PC-3 (cell line): ENCODE results near the gene CCNDBP1. TPM values are rescaled to one million over a fixed set of nuclear protein-coding genes. Genes with fewer than 3 reads are reported as not detected.

Experiments used
- ATAC-seq: fragments of 200-7000 bp; cut with Tn5 transposase; 2 replicates; pipeline ENCODE4 v1.9.1; 2020; ENCODE audit warnings: mild to moderate bottlenecking, moderate library complexity
- BruUV-seq: library from RNA; stranded (reverse); fragments of 400-500 nt; replicated peaks from 2 replicates; lab custom pipeline; 2021; lab: Mats Ljungman, UMichigan
- CTCF ChIA-PET: fragments of 300-600 bp; sonication (Branson Sonifier 250); formaldehyde crosslinking; loops from one replicate; lab custom pipeline; 2022; ENCODE audit warnings: antibody characterized with exemption; lab: Charles Lee
- POLR2A ChIA-PET: fragments of 300-600 bp; sonication (Branson Sonifier 250); formaldehyde crosslinking; loops from one replicate; lab custom pipeline; 2022; ENCODE audit warnings: antibody characterized with exemption; ENCODE audit not compliant: unreplicated experiment; lab: Charles Lee
- DNase-seq: peaks from one replicate; pipeline ENCODE4 v3.0.0-alpha.2; 2015
- H2AFZ ChIP-seq: fragments of 300-600 bp; sonication (generic); 2 replicates; pipeline ENCODE4 v1.6.0; 2016; ENCODE audit warnings: antibody characterized with exemption, low read length
- H3F3A ChIP-seq: fragments of 300-600 bp; sonication (generic); one replicate; pipeline ENCODE4 v1.6.0; 2017; ENCODE audit warnings: antibody characterized with exemption, low read length, control low read depth, mild to moderate bottlenecking; ENCODE audit not compliant: unreplicated experiment
- H3K27ac ChIP-seq: fragments of 300-600 bp; sonication (generic); 2 replicates; pipeline ENCODE4 v1.5.1; 2016; ENCODE audit warnings: mild to moderate bottlenecking, low read length
- H3K27me3 ChIP-seq: fragments of 300-600 bp; sonication (generic); 2 replicates; pipeline ENCODE4 v1.6.1; 2016; ENCODE audit warnings: low read length, mixed read lengths
- H3K36me3 ChIP-seq: fragments of 300-600 bp; sonication (generic); 2 replicates; pipeline ENCODE4 v1.6.1; 2016; ENCODE audit warnings: low read depth, mixed run types, low read length, mixed read lengths
- H3K4me1 ChIP-seq: fragments of 300-600 bp; sonication (generic); 2 replicates; pipeline ENCODE4 v1.5.1; 2016; ENCODE audit warnings: low read length; ENCODE audit not compliant: insufficient read depth
- H3K4me2 ChIP-seq: fragments of 300-600 bp; sonication (generic); 2 replicates; pipeline ENCODE4 v1.6.0; 2016; ENCODE audit warnings: low read length
- H3K4me3 ChIP-seq: fragments of 300-600 bp; sonication (generic); 2 replicates; pipeline ENCODE4 v1.5.1; 2016; ENCODE audit warnings: mild to moderate bottlenecking, low read length, mixed read lengths
- H3K79me2 ChIP-seq: fragments of 300-600 bp; sonication (generic); 2 replicates; pipeline ENCODE4 v1.6.1; 2017; ENCODE audit warnings: low read length, mixed read lengths
- H3K9ac ChIP-seq: fragments of 300-600 bp; sonication (generic); 2 replicates; pipeline ENCODE4 v1.6.0; 2016; ENCODE audit warnings: mild to moderate bottlenecking, low read length
- H3K9me2 ChIP-seq: fragments of 300-600 bp; sonication (generic); replicated peaks from 2 replicates; pipeline ENCODE4 v1.6.1; 2016; ENCODE audit warnings: mixed run types, low read length, mixed read lengths
- H3K9me3 ChIP-seq: fragments of 300-600 bp; sonication (generic); 2 replicates; pipeline ENCODE4 v1.6.1; 2016; ENCODE audit warnings: low read length, mixed read lengths
- H4K20me1 ChIP-seq: fragments of 300-600 bp; sonication (generic); 2 replicates; pipeline ENCODE4 v1.6.1; 2016; ENCODE audit warnings: low read length, mixed read lengths
- CTCF ChIP-seq: fragments of 300-600 bp; sonication (generic); conservative IDR thresholded peaks from 2 replicates; pipeline ENCODE4 v1.5.1; 2017; ENCODE audit warnings: antibody characterized with exemption, low read depth, mild to moderate bottlenecking, low read length
- EZH2 ChIP-seq: fragments of 300-600 bp; sonication (generic); IDR thresholded peaks from one replicate; pipeline ENCODE4 v1.6.1; 2017; ENCODE audit warnings: antibody characterized with exemption, mild to moderate bottlenecking, low read length; ENCODE audit not compliant: unreplicated experiment
- EZH2phosphoT487 ChIP-seq: fragments of 300-600 bp; sonication (generic); IDR thresholded peaks from 2 replicates; pipeline ENCODE4 v1.6.1; 2018; ENCODE audit warnings: mild to moderate bottlenecking, antibody characterized with exemption, low read length, borderline replicate concordance
- intact Hi-C: fragments of 100-400 bp; cut with micrococcal nuclease; formaldehyde crosslinking; loops from 2 replicates; pipeline ENCODE4 v1.9.0; 2023
- total RNA-seq: library from RNA; depleted of rRNA; stranded (reverse); fragments of >200 nt; gene quantifications from 2 replicates; pipeline ENCODE4 v1.2.3, GENCODE V29; 2014

CCNDBP1 gene
- total RNA-seq, 1 experiment from 2014 or later = 34.3 TPM

- Histone ChIP-seq H3K4me2 (no peak overlapping the region), H3K4me3 (no peak overlapping the region), H3K9me2 (no peaks in the 10 kb centered on the region), H3K9ac (no peak overlapping the region), H3K27me3 (no peaks in the 10 kb centered on the region), H3K27ac (no peak overlapping the region), H3K79me2 (no peaks in the 10 kb centered on the region), H3K4me1 (peaks cover 13% of the 10 kb centered on the region; the same call in 1 of the 2 replicates), H2AFZ (no peak overlapping the region), H4K20me1 (no peaks in the 10 kb centered on the region), H3K9me3 (no peaks in the 10 kb centered on the region), H3K36me3 (peaks cover 23% of the 10 kb centered on the region), H3F3A (peaks cover 1% of the 10 kb centered on the region)
- intact Hi-C loops = no loop called here
- ChIA-PET POLR2A (no interaction called here), CTCF (no interaction called here)
- no TSS peak for BruUV-seq
- DNase-seq = no peak
- TF ChIP-seq EZH2phosphoT487 (no peak), CTCF (no peak), EZH2 (no peak)
- no peak for ATAC-seq
These were observed 40.7 kb upstream of the CCNDBP1 start for GRCh38 chr15:43144512-43144911.

- ChIA-PET CTCF (no interaction called here), POLR2A (no interaction called here)
- H3K9ac ChIP-seq = no peak overlapping the region
- no peaks in the 10 kb centered on the region for H3K27me3 ChIP-seq
- no peak for TF ChIP-seq CTCF
- TF ChIP-seq EZH2phosphoT487 = no peak
- TF ChIP-seq EZH2 = no peak
- BruUV-seq = no TSS peak
- peaks cover 5% of the 10 kb centered on the region for H3F3A ChIP-seq
- H3K4me1 ChIP-seq = peaks cover 27% of the 10 kb centered on the region
- no peaks in the 10 kb centered on the region for H4K20me1 ChIP-seq
- intact Hi-C loops = no loop called here
- H2AFZ ChIP-seq = no peak overlapping the region
- no peaks in the 10 kb centered on the region for H3K9me2 ChIP-seq
- no peak for DNase-seq
- no peak overlapping the region for H3K4me2 ChIP-seq
- no peak overlapping the region for H3K4me3 ChIP-seq
- ATAC-seq = no peak
- no peaks in the 10 kb centered on the region for H3K79me2 ChIP-seq
- H3K27ac ChIP-seq = no peak overlapping the region
- H3K9me3 ChIP-seq = no peaks in the 10 kb centered on the region
- H3K36me3 ChIP-seq = peaks cover 14% of the 10 kb centered on the region
These were observed 39.0 kb upstream of the CCNDBP1 start for GRCh38 chr15:43146184-43146583.

GRCh38 chr15:43150191-43150929, 34.8 kb upstream of the CCNDBP1 start:
- Histone ChIP-seq H3F3A (peaks cover 5% of the 10 kb centered on the region), H3K4me3 (no peak overlapping the region), H3K79me2 (no peaks in the 10 kb centered on the region), H4K20me1 (no peaks in the 10 kb centered on the region), H3K36me3 (peaks cover 29% of the 10 kb centered on the region), H3K27ac (peak overlapping the region; percentile 64), H3K4me1 (peaks cover 14% of the 10 kb centered on the region), H3K9me3 (no peaks in the 10 kb centered on the region), H3K9me2 (no peaks in the 10 kb centered on the region), H3K4me2 (peak overlapping the region; percentile 26), H3K9ac (no peak overlapping the region), H2AFZ (no peak overlapping the region), H3K27me3 (no peaks in the 10 kb centered on the region)
- BruUV-seq = no TSS peak
- peak; percentile 80 for ATAC-seq
- no peak for TF ChIP-seq EZH2
- peak; percentile 91 for DNase-seq
- CTCF ChIA-PET = no interaction called here
- intact Hi-C loops = no loop called here
- POLR2A ChIA-PET = no interaction called here
